HG03439 (cell line): ENCODE measurements around the gene SLC19A2.
"Not testable (repeated sequence)": the region's sequence is repeated elsewhere in the genome, so short reads cannot be mapped to it uniquely, and the experiment has no call there.

ENCODE experiments used
- ATAC-seq: cut with Tn5 transposase; IDR thresholded peaks from one replicate; pipeline ENCODE4 v1.9.1; 2021; ENCODE audit warnings: mild to moderate bottlenecking, moderate library complexity; ENCODE audit not compliant: unreplicated experiment

SLC19A2 gene

DNA sequence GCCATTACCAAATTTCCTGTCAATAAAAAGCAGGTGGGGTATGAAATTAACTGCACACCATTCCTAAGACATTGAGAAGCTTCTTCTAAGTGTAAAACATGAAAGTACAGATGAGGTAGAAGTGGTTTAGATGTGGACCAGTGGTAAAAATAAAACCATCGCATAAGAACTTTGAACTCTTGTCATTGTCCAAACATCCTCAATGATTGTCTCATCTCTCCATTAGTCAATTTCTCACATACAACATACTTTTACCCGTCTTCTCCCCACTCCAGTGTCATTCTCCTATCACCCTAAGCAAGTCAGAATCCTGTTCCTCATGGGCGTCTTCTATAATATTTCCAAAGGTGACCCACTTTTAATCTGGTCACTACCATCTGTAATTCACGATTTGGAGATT lies 24.3 kb upstream of the SLC19A2 start:
- no peak for ATAC-seq

DNA sequence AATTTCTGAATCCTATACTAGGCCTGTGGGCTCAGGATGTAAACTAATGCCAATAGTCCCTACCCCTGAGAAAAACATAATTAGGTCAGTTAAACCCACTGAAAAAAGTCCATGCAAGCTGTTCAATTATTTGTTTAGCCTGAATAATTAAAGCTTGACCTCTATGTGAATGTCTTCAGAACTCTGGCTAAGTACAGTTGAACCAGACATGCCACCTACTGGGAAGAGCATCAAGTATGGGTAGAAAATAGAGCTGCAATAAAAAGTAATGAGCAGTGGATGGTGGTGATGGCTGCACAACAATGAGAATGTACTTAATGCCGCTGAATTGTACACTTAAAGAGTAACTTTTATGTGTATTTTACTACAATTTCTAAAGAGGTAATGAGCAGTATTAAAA lies 23.6 kb upstream of the SLC19A2 start:
- ATAC-seq = no peak

GRCh38 chr1:169508432-169509338 lies 22.9 kb upstream of the SLC19A2 start:
- no peak for ATAC-seq

- ATAC-seq = no peak
These were observed 21.7 kb upstream of the SLC19A2 start for GRCh38 chr1:169507413-169507812.

DNA sequence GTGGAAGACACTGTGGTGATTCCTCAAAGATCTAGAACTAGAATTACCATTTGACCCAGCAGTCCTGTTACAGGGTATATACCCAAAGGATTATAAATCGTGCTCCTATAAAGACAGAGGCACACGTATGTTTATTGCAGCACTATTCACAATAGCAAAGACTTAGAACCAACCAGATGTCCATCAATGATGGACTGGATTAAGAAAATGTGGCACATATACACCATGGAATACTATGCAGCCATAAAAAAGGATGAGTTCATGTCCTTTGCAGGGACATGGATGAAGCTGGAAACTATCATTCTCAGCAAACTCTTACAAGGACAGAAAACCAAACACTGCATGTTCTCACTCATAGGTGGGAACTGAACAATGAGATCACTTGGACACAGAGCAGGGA lies 17.9 kb upstream of the SLC19A2 start:
- not testable (repeated sequence) for ATAC-seq

- ATAC-seq = no peak
These were observed 14.1 kb upstream of the SLC19A2 start for GRCh38 chr1:169499807-169500206.

GRCh38 chr1:169497317-169497716 lies 11.6 kb upstream of the SLC19A2 start:
- no peak for ATAC-seq

- no peak for ATAC-seq
These were observed 10.2 kb upstream of the SLC19A2 start for GRCh38 chr1:169495916-169496315.

GRCh38 chr1:169495046-169495775 lies 9.5 kb upstream of the SLC19A2 start:
- no peak for ATAC-seq

DNA sequence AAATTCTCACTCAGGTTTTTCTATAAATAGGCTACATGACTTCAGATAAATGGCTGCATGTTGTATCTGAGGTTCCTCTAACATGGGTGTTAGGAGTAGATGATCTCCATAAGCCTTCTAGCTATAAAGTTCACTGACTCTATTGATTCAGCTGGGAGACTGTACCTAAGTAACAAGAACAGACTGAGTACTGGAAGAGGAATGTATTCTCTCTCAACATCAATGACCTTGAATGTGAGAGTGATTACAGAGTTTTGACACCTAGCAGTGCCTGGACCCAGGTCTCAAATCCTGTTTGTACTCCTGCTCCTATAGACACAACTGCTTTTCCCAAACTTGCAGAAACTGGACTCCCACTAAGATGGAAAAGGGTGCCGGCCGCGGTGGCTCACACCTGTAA lies 8.6 kb upstream of the SLC19A2 start:
- no peak for ATAC-seq

GRCh38 chr1:169493251-169493650 lies 7.5 kb upstream of the SLC19A2 start:
- ATAC-seq = no peak

GRCh38 chr1:169491845-169492281 lies 6.1 kb upstream of the SLC19A2 start:
- ATAC-seq = peak; percentile 70

DNA sequence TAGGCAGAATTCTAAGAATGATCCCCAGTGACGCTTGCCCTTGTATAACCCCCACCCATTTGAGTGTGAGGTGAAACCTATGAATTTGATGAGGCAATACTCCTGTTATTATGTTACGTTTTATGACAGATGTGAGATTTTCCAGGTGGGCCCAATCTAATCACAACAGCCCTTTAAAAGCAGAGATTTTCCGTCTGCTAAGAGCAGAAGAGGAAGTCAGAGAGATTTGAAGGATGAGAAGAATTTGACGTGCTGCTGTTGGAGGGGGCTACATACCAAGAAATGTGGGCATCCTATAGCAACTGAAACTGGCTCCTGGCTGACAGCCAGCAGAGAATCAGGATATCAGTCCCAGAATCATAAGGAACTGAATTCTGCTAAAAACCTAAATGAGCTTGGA lies 2.4 kb upstream of the SLC19A2 start:
- no peak for ATAC-seq

GRCh38 chr1:169487561-169487960 lies 1.8 kb upstream of the SLC19A2 start:
- no peak for ATAC-seq

DNA sequence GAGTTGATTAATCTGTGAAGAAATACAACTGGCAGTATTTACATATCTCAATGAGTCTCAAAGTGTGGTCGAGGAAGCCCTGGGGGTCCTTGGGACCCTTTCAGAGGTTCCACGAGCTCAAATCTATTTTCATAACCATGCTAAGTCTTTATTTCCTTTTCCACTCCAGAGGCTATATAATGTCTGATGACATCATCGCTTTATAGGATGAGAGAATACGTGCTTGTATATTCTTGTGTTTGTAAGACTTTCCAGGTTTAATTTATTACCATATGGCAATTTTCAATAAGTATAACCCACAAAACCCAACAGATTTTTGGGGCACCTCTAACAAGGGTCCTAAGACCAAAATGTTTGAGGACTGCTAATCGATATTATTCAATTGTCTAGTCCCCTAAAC lies 1.4 kb upstream of the SLC19A2 start:
- ATAC-seq = no peak

GRCh38 chr1:169486281-169487051 lies 722 bp upstream of the SLC19A2 start:
- ATAC-seq = no peak

DNA sequence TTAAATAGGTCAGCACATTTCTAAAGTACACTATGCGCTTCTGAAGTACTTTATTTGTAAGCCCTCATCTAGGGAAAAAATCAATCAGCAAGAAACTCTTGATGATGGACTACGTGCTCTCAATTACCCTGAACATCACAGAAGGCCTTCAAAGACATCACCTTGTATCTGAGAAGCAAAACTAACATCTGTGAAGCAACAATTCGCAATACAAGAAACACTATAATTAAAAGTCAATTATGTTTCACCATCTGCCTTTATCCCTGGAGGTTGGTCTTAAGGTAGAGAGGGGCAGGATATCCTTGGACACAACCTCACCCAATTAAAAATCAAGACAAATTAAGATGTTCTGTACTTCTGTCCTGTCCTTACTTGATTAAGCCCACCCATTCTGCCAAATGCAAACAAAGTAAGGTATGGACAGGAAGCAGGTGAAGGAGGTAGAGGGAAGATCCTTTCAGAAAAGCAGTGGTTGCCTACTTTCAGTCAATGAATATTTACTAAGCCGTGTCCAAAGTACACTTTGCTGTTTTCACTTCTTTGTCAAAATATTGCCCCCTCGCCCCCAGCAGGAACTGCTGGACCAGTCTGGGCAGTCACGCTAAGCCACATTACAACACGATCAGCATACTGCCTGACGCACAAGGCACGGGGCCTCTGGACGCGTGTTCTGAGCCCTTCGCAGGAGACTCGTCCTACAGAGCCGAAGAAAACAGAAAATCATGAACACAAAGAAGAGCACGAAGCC lies 887 bp downstream of the SLC19A2 start:
- peak; percentile 28 for ATAC-seq

- no peak for ATAC-seq
These were observed 1.6 kb downstream of the SLC19A2 start for GRCh38 chr1:169484101-169484500.

DNA sequence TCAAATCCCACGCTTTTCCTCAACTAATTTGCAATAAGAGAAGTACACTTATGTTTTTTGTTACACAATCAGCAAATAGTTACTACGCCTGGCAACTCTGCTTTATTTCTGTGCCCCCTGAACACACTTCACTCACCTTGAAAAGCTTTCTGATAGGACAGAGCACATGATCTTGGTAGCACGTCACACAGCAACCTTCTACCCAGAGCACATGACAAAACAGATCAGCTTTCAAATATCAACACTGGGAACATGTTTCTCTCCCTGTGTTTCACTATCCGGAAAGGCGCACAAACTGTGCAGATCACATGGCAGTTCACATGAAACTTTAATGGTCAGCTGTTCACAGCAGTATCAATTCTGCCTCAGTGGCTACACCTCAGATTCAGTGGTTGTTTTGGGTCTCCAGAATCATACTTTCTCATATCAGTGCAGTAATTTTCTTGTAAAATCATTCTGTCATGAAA lies 2.2 kb downstream of the SLC19A2 start:
- no peak for ATAC-seq

DNA sequence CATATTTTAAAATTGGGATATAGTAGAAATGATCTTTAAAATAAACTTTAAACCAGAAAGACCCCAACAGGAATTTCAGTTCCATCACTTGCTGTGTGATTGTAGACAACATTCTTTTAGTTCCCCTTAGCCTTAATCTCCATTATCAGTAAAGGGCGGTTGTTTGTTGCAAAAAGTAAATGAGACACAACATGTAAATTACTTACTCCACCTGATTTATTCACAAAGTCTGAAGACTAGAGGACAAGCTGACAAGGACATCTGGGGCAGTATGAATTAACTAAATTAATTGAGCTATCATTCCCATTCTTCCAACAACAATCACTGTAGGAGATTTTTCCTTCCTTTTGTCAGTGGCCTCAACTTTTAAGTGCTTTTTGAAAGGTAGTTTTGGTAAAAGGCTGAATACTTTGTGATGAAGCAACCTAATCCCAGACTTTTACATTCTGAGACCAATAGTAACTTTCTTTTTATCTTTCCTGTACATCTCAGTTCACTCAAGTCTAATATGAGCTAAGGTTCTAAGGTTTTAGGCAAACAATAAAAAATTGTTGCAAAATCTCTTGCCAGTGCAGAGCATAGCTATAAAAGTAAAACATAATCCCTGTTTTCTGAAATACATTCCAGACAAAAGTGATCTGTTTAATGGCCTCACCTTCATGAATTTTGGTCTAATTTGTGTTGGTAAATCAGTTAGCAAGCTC lies 6.2 kb downstream of the SLC19A2 start:
- ATAC-seq = no peak
